ENCODE measurements around the gene KDM6A. TPM values are rescaled to one million over a fixed set of nuclear protein-coding genes. Genes with fewer than 3 reads are reported as not detected.
"Not testable (repeated sequence)": the region's sequence is repeated elsewhere in the genome, so short reads cannot be mapped to it uniquely, and the experiment has no call there.

The KDM6A gene
- total RNA-seq, 1 experiment from 2014 or later: 45.0 TPM

- Mint-ChIP-seq H3K9me3 (no peaks in the 10 kb centered on the region), H3K36me3 (no peaks in the 10 kb centered on the region), H3K27me3 (ENCODE audit: low read depth) (no peaks in the 10 kb centered on the region), H3K27ac (no peak overlapping the region), H3K4me3 (no peak overlapping the region), H3K4me1 (peaks cover 21% of the 10 kb centered on the region)
- no peak for DNase-seq (ENCODE audit: low spot score)
- ChIA-PET POLR2A (interaction anchor here (0.7 kb wide), 1 partner anchor 9 kb away, joined by 4 read pairs; no protein-coding TSS in a partner anchor), CTCF (no interaction called here)
- TF ChIP-seq TP53 (CRISPR knock-in tag; IDR thresholded peaks at IDR 0.05): no peak
- TF ChIP-seq EMX1 (CRISPR knock-in tag; IDR thresholded peaks at IDR 0.05): no peak
- no peak for TF ChIP-seq GABPB1 (CRISPR knock-in tag; IDR thresholded peaks at IDR 0.05)
- no peak for TF ChIP-seq NFYB (CRISPR knock-in tag; conservative IDR thresholded peaks at IDR 0.05; ENCODE audit: low read depth)
- TF ChIP-seq ZNF671 (CRISPR knock-in tag; IDR thresholded peaks at IDR 0.05): no peak
- ATAC-seq: no peak
Observed at GRCh38 chrX:44890247-44890646, 17.3 kb downstream of the KDM6A start.

- H3K4me1 Mint-ChIP-seq: peaks cover 24% of the 10 kb centered on the region
- H3K27ac Mint-ChIP-seq; ATAC-seq; H3K27me3 Mint-ChIP-seq (ENCODE audit: low read depth); CTCF ChIA-PET; H3K36me3 Mint-ChIP-seq; DNase-seq (ENCODE audit: low spot score); H3K9me3 Mint-ChIP-seq; H3K4me3 Mint-ChIP-seq: not testable (repeated sequence)
- POLR2A ChIA-PET: interaction anchor here (0.7 kb wide), 1 partner anchor 8 kb away, joined by 4 read pairs; no protein-coding TSS in a partner anchor
Observed at GRCh38 chrX:44890687-44891086, 17.7 kb downstream of the KDM6A start.

- CTCF ChIA-PET: no interaction called here
- Mint-ChIP-seq H3K27me3 (ENCODE audit: low read depth) (no peaks in the 10 kb centered on the region), H3K27ac (peak overlapping the region; percentile 91), H3K9me3 (no peaks in the 10 kb centered on the region; the same call in 1 of the 2 replicates), H3K4me1 (peaks cover 24% of the 10 kb centered on the region), H3K36me3 (peaks cover 4% of the 10 kb centered on the region; the same call in 1 of the 2 replicates), H3K4me3 (no peak overlapping the region)
- POLR2A ChIA-PET: no interaction called here
- TF ChIP-seq ATF1 (CRISPR knock-in tag; IDR thresholded peaks at IDR 0.05): no peak
- TF ChIP-seq ZNF416 (CRISPR knock-in tag; IDR thresholded peaks at IDR 0.05): no peak
- no peak for TF ChIP-seq TEAD1 (CRISPR knock-in tag; IDR thresholded peaks at IDR 0.05)
- TF ChIP-seq NFATC4 (CRISPR knock-in tag; IDR thresholded peaks at IDR 0.05): no peak
- no peak for TF ChIP-seq USF1 (CRISPR knock-in tag; IDR thresholded peaks at IDR 0.05)
- no peak for TF ChIP-seq E2F1 (CRISPR knock-in tag; IDR thresholded peaks at IDR 0.05)
- no peak for TF ChIP-seq ZNF121 (CRISPR knock-in tag; IDR thresholded peaks at IDR 0.05)
- no peak for DNase-seq (ENCODE audit: low spot score)
- no peak for ATAC-seq
Observed at GRCh38 chrX:44891642-44892041, 18.7 kb downstream of the KDM6A start.

GRCh38 chrX:44896876-44897186 is 23.8 kb downstream of the KDM6A start:
- Mint-ChIP-seq H3K27ac (no peak overlapping the region), H3K36me3 (peaks cover 12% of the 10 kb centered on the region; the same call in 1 of the 2 replicates), H3K4me1 (peaks cover 34% of the 10 kb centered on the region), H3K9me3 (no peaks in the 10 kb centered on the region; the same call in 1 of the 2 replicates), H3K4me3 (no peak overlapping the region), H3K27me3 (ENCODE audit: low read depth) (no peaks in the 10 kb centered on the region)
- DNase-seq (ENCODE audit: low spot score): no peak
- POLR2A ChIA-PET: no interaction called here
- TF ChIP-seq IRF2 (CRISPR knock-in tag; IDR thresholded peaks at IDR 0.05; ENCODE audit: borderline replicate concordance, low read depth) (no peak), ATF6 (CRISPR knock-in tag; IDR thresholded peaks at IDR 0.05) (no peak), MYBL2 (CRISPR knock-in tag; IDR thresholded peaks at IDR 0.05) (no peak), E2F4 (CRISPR knock-in tag; IDR thresholded peaks at IDR 0.05; ENCODE audit: borderline replicate concordance, low read depth) (no peak), ZNF671 (CRISPR knock-in tag; IDR thresholded peaks at IDR 0.05) (no peak), ATF2 (CRISPR knock-in tag; IDR thresholded peaks at IDR 0.05; ENCODE audit: borderline replicate concordance, low read depth) (no peak)
- CTCF ChIA-PET: no interaction called here
- no peak for ATAC-seq

Data from WTC11 (cell line).